HL-60 (cell line): Measurements from ENCODE around the gene LRCOL1.

Experiments used
- DNase-seq, 2 experiments: peaks; one replicate each; pipeline ENCODE4 v3.0.0-alpha.2; 2010 to 2020; ENCODE audit warnings: low read depth in 1 of 2, low spot score in 1 of 2
- H3K27ac ChIP-seq: fragments of 250-450 bp; sonication (Bioruptor Pico); replicated peaks from 2 replicates; pipeline ENCODE4 v1.5.1; 2020; ENCODE audit warnings: mild to moderate bottlenecking, moderate library complexity
- H3K27me3 ChIP-seq: fragments of 250-450 bp; sonication (Bioruptor Pico); 2 replicates; pipeline ENCODE4 v1.5.1; 2021; ENCODE audit warnings: mild to moderate bottlenecking, moderate library complexity; ENCODE audit not compliant: insufficient read depth, poor library complexity, severe bottlenecking
- H3K4me3 ChIP-seq: replicated peaks from 2 replicates; pipeline ENCODE4 v1.5.1; 2011; ENCODE audit warnings: mild to moderate bottlenecking, control low read depth, low read length; ENCODE audit not compliant: insufficient read depth
- CTCF ChIP-seq: IDR thresholded peaks from one replicate; pipeline ENCODE4 v1.5.1; 2011; ENCODE audit warnings: low read length, control low read depth, inconsistent platforms; ENCODE audit not compliant: insufficient read depth
- GABPA ChIP-seq: IDR thresholded peaks from 2 replicates; pipeline ENCODE4 v1.6.1; 2012; ENCODE audit warnings: low read depth
- POLR2AphosphoS5 ChIP-seq: IDR thresholded peaks from 2 replicates; pipeline ENCODE4 v1.6.1; 2012; ENCODE audit warnings: low read depth
- REST ChIP-seq: IDR thresholded peaks from 2 replicates; pipeline ENCODE4 v1.6.1; 2012; ENCODE audit warnings: low read depth; ENCODE audit not compliant: insufficient replicate concordance
- SPI1 ChIP-seq: IDR thresholded peaks from 2 replicates; pipeline ENCODE4 v1.6.1; 2012; ENCODE audit warnings: low read depth, mild to moderate bottlenecking, borderline replicate concordance

LRCOL1 gene

GRCh38 chr12:132625731-132626430 is 15.5 kb upstream of the LRCOL1 start:
- H3K4me3 ChIP-seq, result no peak overlapping the region
- H3K27me3 ChIP-seq, result peaks cover 6% of the 10 kb centered on the region
- no peak overlapping the region for H3K27ac ChIP-seq
- TF ChIP-seq POLR2AphosphoS5 (no peak), CTCF (no peak)
- no peak for DNase-seq

- no peak for DNase-seq
- Histone ChIP-seq H3K4me3 (no peak overlapping the region), H3K27ac (no peak overlapping the region), H3K27me3 (peaks cover 14% of the 10 kb centered on the region)
- TF ChIP-seq REST (no peak), POLR2AphosphoS5 (no peak), SPI1 (no peak), CTCF (no peak), GABPA (no peak)
Observed at GRCh38 chr12:132624910-132625630, 14.7 kb upstream of the LRCOL1 start.

- Histone ChIP-seq H3K27me3 (peaks cover 20% of the 10 kb centered on the region), H3K4me3 (no peak overlapping the region), H3K27ac (no peak overlapping the region)
- TF ChIP-seq POLR2AphosphoS5 (no peak), CTCF (no peak), SPI1 (no peak), REST (no peak)
- DNase-seq, result no peak
Observed at GRCh38 chr12:132624186-132624855, 13.9 kb upstream of the LRCOL1 start.
